NB4 (cell line): ENCODE data around the gene FMNL3.

ENCODE experiments used
- DNase-seq: peaks from one replicate; pipeline ENCODE4 v3.0.0; 2010; ENCODE audit warnings: low read depth
- H3K4me3 ChIP-seq: one replicate; pipeline ENCODE4 v1.5.1; 2011; ENCODE audit warnings: mild to moderate bottlenecking, low read depth, low read length, moderate library complexity
- MAX ChIP-seq: IDR thresholded peaks from 2 replicates; pipeline ENCODE4 v1.6.1; 2011; ENCODE audit warnings: low read depth, low read length
- MYC ChIP-seq: IDR thresholded peaks from 2 replicates; pipeline ENCODE4 v1.6.1; 2011; ENCODE audit warnings: low read depth, low read length
- POLR2A ChIP-seq: IDR thresholded peaks from 2 replicates; pipeline ENCODE4 v1.6.1; 2011; ENCODE audit warnings: mild to moderate bottlenecking; ENCODE audit not compliant: insufficient read length; ENCODE audit errors: extremely low read depth
- TF ChIP-seq, protein P1 (sequence below): IDR thresholded peaks from one replicate; pipeline ENCODE4 v1.5.1; 2012; ENCODE audit warnings: low read depth, low read length

FMNL3 gene, protein sequence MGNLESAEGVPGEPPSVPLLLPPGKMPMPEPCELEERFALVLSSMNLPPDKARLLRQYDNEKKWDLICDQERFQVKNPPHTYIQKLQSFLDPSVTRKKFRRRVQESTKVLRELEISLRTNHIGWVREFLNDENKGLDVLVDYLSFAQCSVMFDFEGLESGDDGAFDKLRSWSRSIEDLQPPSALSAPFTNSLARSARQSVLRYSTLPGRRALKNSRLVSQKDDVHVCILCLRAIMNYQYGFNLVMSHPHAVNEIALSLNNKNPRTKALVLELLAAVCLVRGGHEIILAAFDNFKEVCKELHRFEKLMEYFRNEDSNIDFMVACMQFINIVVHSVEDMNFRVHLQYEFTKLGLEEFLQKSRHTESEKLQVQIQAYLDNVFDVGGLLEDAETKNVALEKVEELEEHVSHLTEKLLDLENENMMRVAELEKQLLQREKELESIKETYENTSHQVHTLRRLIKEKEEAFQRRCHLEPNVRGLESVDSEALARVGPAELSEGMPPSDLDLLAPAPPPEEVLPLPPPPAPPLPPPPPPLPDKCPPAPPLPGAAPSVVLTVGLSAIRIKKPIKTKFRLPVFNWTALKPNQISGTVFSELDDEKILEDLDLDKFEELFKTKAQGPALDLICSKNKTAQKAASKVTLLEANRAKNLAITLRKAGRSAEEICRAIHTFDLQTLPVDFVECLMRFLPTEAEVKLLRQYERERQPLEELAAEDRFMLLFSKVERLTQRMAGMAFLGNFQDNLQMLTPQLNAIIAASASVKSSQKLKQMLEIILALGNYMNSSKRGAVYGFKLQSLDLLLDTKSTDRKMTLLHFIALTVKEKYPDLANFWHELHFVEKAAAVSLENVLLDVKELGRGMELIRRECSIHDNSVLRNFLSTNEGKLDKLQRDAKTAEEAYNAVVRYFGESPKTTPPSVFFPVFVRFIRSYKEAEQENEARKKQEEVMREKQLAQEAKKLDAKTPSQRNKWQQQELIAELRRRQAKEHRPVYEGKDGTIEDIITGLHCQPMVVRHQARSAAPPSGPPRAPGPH

DNA sequence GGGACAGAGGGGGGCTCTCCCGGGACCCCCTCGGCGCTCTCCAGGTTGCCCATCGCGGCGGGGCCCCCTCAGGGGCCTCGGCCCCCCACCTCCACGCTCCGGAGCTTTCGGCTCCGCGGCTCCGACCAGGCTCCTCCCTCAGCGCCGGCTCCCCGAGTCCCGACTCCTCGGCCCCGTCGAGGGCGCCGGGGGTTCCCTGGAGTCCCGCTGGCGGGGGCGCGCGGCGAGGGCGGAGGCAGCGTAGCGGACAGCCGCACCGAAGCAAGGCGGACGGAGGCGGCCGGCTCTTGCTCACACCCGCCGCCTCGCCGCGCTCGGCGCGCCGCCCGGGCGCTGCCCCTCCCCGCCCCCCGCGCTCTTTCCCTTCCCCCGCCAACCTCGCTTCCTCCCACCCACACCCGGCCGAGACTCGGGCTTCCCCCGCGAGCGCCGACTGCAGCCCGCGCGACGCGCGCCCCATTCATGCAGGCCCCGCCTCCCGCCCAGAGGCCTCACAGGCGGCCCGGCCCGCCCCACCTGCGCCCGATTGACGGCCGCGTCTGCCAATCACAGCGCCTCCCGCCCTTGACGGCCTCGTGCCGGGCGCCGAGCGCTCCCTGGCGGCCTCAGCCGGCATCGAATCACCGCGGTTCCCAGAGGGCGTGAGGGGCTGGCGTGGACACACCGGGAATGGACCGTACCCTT, at the start of gene FMNL3:
TSS of gene FMNL3 (minus strand) at position 278 of the 684 bp plus-strand sequence. CDS start at position 53, 225 bp downstream.
- TF ChIP-seq POLR2A (peak; percentile 21), MAX (peak; percentile 86), MYC (no peak)
- TF ChIP-seq, protein P1, sequence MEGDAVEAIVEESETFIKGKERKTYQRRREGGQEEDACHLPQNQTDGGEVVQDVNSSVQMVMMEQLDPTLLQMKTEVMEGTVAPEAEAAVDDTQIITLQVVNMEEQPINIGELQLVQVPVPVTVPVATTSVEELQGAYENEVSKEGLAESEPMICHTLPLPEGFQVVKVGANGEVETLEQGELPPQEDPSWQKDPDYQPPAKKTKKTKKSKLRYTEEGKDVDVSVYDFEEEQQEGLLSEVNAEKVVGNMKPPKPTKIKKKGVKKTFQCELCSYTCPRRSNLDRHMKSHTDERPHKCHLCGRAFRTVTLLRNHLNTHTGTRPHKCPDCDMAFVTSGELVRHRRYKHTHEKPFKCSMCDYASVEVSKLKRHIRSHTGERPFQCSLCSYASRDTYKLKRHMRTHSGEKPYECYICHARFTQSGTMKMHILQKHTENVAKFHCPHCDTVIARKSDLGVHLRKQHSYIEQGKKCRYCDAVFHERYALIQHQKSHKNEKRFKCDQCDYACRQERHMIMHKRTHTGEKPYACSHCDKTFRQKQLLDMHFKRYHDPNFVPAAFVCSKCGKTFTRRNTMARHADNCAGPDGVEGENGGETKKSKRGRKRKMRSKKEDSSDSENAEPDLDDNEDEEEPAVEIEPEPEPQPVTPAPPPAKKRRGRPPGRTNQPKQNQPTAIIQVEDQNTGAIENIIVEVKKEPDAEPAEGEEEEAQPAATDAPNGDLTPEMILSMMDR = peak; percentile 88
- peak; percentile 97 for DNase-seq

GRCh38 chr12:49750996-49751393, 43.8 kb upstream of the FMNL3 start:
- DNase-seq = no peak
- no peak overlapping the region for H3K4me3 ChIP-seq

More for the DNA sequence above, at the start of gene FMNL3:
- peak within 1 kb of the TSS; percentile 55 for H3K4me3 ChIP-seq

GRCh38 chr12:49750027-49750995, 43.1 kb upstream of the FMNL3 start:
- TF ChIP-seq, protein P1 = no peak
- TF ChIP-seq MAX (peak; percentile 29; the same call in 1 of the 2 replicates), MYC (0 out of 2 replicates have a peak, but pooled peaks have one; percentile 13), POLR2A (no peak)
- peak overlapping the region; percentile 1 for H3K4me3 ChIP-seq
- peak; percentile 86 for DNase-seq

More at GRCh38 chr12:49750996-49751393, 43.8 kb upstream of the FMNL3 start:
- TF ChIP-seq, protein P1 = no peak
- TF ChIP-seq MAX (no peak), MYC (no peak), POLR2A (no peak)

DNA sequence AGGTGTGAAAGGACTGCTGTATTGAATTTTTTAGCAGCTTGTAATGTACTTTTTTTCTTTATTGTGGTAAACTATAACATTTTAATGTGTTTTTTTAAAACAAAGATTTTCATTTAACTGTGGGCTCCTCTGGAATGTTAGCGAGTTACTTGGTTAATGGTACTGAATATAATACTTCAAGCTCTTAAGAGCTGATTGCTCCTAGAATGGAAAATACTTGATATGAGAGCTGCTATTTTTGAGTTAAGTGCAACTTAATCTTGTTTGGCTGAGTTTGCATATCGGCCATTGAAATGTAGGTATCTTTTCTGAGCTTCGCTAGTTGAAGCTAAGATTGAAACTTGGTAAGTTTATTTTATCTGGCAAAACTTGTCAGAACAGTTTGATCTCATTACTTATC, 41.6 kb upstream of the FMNL3 start:
- no peak for DNase-seq
- TF ChIP-seq, protein P1 = no peak
- TF ChIP-seq MYC (no peak), POLR2A (no peak), MAX (no peak)
- H3K4me3 ChIP-seq = no peak overlapping the region
